NCI-H1417 treated with DMSO at 0.1 percent for 48 hours (cell line): ENCODE results near the gene EHD4.

Experiments used
- DNase-seq: peaks from one replicate; lab custom pipeline; 2025; lab: John Stamatoyannopoulos, UW

The EHD4 gene

GRCh38 chr15:41881086-41881485 lies 91.3 kb downstream of the EHD4 start:
- DNase-seq, result no peak

GRCh38 chr15:41880156-41880877 lies 92.0 kb downstream of the EHD4 start:
- DNase-seq, result no peak

GRCh38 chr15:41879321-41879845 lies 93.0 kb downstream of the EHD4 start:
- no peak for DNase-seq

GRCh38 chr15:41878355-41878699 lies 94.0 kb downstream of the EHD4 start:
- no peak for DNase-seq

- DNase-seq, result no peak
Measured at GRCh38 chr15:41877631-41878354, 94.6 kb downstream of the EHD4 start.

GRCh38 chr15:41876689-41877088 lies 95.7 kb downstream of the EHD4 start:
- no peak for DNase-seq

GRCh38 chr15:41876007-41876406 lies 96.3 kb downstream of the EHD4 start:
- no peak for DNase-seq

- DNase-seq, result no peak
Measured at GRCh38 chr15:41874736-41875135, 97.6 kb downstream of the EHD4 start.

GRCh38 chr15:41873711-41874110 lies 98.6 kb downstream of the EHD4 start:
- DNase-seq, result no peak

GRCh38 chr15:41872166-41872747 lies 100.1 kb downstream of the EHD4 start:
- DNase-seq, result no peak

- DNase-seq, result no peak
Measured at GRCh38 chr15:41871175-41871905, 101.0 kb downstream of the EHD4 start.

- no peak for DNase-seq
Measured at GRCh38 chr15:41870689-41871081, 101.7 kb downstream of the EHD4 start.

- DNase-seq, result no peak
Measured at GRCh38 chr15:41869770-41870688, 102.3 kb downstream of the EHD4 start.

GRCh38 chr15:41868321-41868720 lies 104.0 kb downstream of the EHD4 start:
- no peak for DNase-seq

- DNase-seq, result no peak
Measured at GRCh38 chr15:41866872-41867579, 105.3 kb downstream of the EHD4 start.

GRCh38 chr15:41866263-41866703 lies 106.1 kb downstream of the EHD4 start:
- no peak for DNase-seq

GRCh38 chr15:41865490-41866055 lies 106.8 kb downstream of the EHD4 start:
- no peak for DNase-seq

GRCh38 chr15:41862515-41863116 lies 109.7 kb downstream of the EHD4 start:
- DNase-seq, result no peak

GRCh38 chr15:41861736-41862356 lies 110.5 kb downstream of the EHD4 start:
- DNase-seq, result no peak
